Measurements from ENCODE around the gene MYRIP.
"Not testable (repeated sequence)": the region's sequence is repeated elsewhere in the genome, so short reads cannot be mapped to it uniquely, and the experiment has no call there.

DNA sequence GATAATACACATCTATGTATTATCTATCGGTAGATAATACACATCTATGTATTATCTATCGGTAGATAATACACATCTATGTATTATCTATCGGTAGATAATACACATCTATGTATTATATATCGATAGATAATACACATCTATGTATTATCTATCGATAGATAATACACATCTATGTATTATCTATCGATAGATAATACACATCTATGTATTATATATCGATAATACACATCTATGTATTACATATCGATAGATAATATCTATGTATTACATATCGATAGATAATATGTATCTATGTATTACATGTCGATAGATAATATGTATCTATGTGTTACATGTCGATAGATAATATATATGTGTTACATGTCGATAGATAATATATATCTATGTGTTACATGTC, 275.0 kb downstream of the MYRIP start:
- not testable (repeated sequence) for TF ChIP-seq FOXM1, LEF1 (IDR thresholded peaks at IDR 0.05; ENCODE audit: borderline replicate concordance)
